IPS-18a (cell line): ENCODE measurements around the gene SSH2.
"Not testable (repeated sequence)": the region's sequence is repeated elsewhere in the genome, so short reads cannot be mapped to it uniquely, and the experiment has no call there.

Source experiments
- H3K27ac ChIP-seq: one replicate; pipeline ENCODE4 v1.5.1; 2013; ENCODE audit warnings: low read length
- H3K27me3 ChIP-seq: one replicate; pipeline ENCODE4 v1.6.1; 2013; ENCODE audit warnings: mild to moderate bottlenecking, low read length; ENCODE audit not compliant: control insufficient read depth, insufficient read depth
- H3K36me3 ChIP-seq: one replicate; pipeline ENCODE4 v1.6.1; 2013; ENCODE audit warnings: low read depth, low read length; ENCODE audit not compliant: control insufficient read depth
- H3K4me1 ChIP-seq: one replicate; pipeline ENCODE4 v1.6.1; 2013; ENCODE audit warnings: low read depth, low read length; ENCODE audit not compliant: control insufficient read depth
- H3K4me3 ChIP-seq: one replicate; pipeline ENCODE4 v1.5.1; 2013; ENCODE audit warnings: low read length
- H3K9ac ChIP-seq: one replicate; pipeline ENCODE4 v1.6.1; 2013; ENCODE audit warnings: mild to moderate bottlenecking, low read length, moderate library complexity
- H3K9me3 ChIP-seq: one replicate; pipeline ENCODE4 v1.6.1; 2013; ENCODE audit warnings: low read depth, low read length; ENCODE audit not compliant: control insufficient read depth

SSH2 gene

GRCh38 chr17:29664743-29665480 lies 265.1 kb downstream of the SSH2 start:
- Histone ChIP-seq H3K27me3 (no peaks in the 10 kb centered on the region), H3K4me3 (no peak overlapping the region), H3K27ac (no peak overlapping the region), H3K9ac (no peak overlapping the region), H3K4me1 (peaks cover 8% of the 10 kb centered on the region), H3K9me3 (no peaks in the 10 kb centered on the region), H3K36me3 (no peaks in the 10 kb centered on the region)

DNA sequence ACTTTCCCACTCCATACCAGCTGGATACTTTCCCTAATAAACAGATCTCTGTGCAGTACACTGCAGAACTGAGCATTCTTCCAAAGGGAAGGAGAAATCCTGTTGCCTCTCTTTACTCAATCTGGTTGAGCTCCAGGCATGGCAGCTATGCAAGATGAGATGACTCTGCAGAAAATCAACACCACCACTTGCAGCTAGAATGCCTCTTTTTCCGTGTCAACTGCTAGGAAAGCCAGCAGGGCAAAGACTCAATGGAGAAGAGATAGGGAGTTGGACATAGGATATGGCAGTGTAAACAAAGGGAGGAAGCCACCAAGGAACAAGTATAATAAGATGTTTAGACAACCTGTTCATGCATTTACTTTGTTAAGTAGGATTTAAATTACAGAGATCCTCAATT lies 266.9 kb downstream of the SSH2 start:
- H3K9me3 ChIP-seq: no peaks in the 10 kb centered on the region
- H3K9ac ChIP-seq: no peak overlapping the region
- no peaks in the 10 kb centered on the region for H3K27me3 ChIP-seq
- no peak overlapping the region for H3K4me3 ChIP-seq
- H3K27ac ChIP-seq: no peak overlapping the region
- H3K4me1 ChIP-seq: peaks cover 8% of the 10 kb centered on the region
- H3K36me3 ChIP-seq: no peaks in the 10 kb centered on the region

DNA sequence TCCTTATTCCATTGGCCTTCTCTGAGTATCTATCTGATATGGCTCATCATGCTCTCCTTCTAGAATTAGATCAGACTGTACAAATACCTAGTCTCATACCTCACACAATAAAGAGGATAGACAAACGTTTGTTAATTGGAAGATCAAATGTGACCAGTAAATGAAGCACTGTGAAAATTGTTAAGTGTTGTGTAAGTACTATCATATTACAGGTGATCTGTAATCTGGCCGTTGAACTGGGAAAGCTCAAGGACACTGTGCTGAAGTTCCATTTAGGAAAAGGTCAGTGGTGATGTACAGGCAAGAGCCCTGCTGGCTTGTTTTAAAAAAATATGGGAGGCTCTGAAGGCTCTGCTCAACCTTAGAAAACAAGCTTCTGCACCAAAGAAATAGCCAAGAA lies 268.8 kb downstream of the SSH2 start:
- H3K4me3 ChIP-seq: no peak overlapping the region
- H3K36me3 ChIP-seq: no peaks in the 10 kb centered on the region

DNA sequence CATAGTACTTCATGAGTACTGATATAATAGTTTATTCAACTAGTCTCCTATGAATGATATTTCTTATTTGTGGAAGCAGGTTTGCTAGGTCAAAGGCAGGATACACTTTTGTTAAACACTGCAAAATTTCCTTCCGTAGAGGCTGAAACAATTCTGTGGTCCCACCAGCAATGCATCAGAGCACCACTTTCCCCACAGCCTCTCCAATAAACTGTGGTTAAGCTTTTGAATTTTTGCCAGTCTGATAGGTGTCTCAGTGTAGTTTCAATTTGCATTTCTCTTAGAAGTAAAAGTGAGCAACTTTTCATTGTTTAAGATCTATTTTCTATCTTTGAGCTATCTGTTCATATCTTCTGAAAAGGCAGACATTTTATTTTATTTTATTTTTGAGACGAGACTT lies 270.9 kb downstream of the SSH2 start:
- Histone ChIP-seq H3K4me3 (no peak overlapping the region), H3K27ac (no peak overlapping the region)

More for the DNA sequence above, 268.8 kb downstream of the SSH2 start:
- Histone ChIP-seq H3K27ac (no peak overlapping the region), H3K9me3 (no peaks in the 10 kb centered on the region), H3K9ac (no peak overlapping the region), H3K4me1 (peaks cover 8% of the 10 kb centered on the region), H3K27me3 (no peaks in the 10 kb centered on the region)

DNA sequence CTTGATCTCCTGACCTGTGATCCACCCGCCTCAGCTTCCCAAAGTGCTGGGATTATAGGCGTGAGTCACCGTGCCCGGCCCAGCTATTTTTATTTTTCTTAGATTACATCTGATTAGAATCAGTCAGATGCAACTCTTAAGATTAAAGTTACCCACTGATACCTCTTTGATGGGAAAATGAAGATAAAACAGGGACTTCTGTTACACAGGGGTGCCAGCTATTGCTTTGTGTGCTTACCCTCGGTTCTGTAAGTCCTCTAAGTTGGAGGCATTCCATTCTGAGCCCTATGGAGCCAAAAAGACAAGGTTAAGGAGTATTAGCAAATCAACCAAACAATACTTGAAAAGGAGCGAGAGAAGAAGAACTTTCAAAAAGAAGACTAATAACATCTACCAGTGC lies 274.7 kb downstream of the SSH2 start:
- Histone ChIP-seq H3K36me3 (no peaks in the 10 kb centered on the region), H3K27ac (no peak overlapping the region), H3K9me3 (no peaks in the 10 kb centered on the region), H3K9ac (no peak overlapping the region), H3K4me1 (no peaks in the 10 kb centered on the region), H3K27me3 (no peaks in the 10 kb centered on the region), H3K4me3 (no peak overlapping the region)

More for the DNA sequence above, 270.9 kb downstream of the SSH2 start:
- Histone ChIP-seq H3K9ac (no peak overlapping the region), H3K9me3 (no peaks in the 10 kb centered on the region), H3K4me1 (peaks cover 8% of the 10 kb centered on the region), H3K27me3 (no peaks in the 10 kb centered on the region), H3K36me3 (no peaks in the 10 kb centered on the region)

DNA sequence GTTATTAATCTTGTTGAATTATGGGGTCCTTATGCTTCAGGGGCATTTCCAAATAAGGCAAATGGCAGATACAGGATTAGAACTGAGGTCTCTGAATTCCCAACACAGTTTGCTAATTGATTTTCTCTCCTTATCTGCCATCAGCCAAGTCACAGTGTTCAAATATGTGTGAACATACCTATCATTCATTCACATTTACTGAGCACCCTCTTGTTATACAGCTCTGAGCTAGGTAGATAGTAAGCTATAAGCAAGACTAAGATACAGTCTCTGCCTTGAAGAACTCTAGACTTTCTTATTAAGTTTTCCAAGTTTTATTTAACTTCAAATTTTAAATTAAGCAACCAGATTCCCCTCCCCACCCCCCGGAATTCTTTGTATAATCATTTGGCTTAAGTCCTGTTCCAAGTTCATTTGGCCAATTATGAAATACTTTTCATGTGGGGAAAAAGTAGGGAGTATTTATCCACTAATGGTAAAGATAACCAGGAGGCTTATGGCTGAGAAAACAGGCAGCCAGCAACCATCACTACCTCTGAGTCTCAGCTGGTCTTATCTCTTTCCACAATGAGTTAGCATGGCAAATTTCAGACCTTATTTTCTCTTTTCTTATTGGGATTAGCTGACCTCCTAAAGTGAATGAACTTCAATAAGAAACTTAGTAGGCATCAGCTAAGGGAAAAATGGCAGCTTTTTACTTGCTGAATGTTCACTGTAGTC lies 275.9 kb downstream of the SSH2 start:
- H3K27me3 ChIP-seq: no peaks in the 10 kb centered on the region
- no peaks in the 10 kb centered on the region for H3K4me1 ChIP-seq
- no peak overlapping the region for H3K9ac ChIP-seq

DNA sequence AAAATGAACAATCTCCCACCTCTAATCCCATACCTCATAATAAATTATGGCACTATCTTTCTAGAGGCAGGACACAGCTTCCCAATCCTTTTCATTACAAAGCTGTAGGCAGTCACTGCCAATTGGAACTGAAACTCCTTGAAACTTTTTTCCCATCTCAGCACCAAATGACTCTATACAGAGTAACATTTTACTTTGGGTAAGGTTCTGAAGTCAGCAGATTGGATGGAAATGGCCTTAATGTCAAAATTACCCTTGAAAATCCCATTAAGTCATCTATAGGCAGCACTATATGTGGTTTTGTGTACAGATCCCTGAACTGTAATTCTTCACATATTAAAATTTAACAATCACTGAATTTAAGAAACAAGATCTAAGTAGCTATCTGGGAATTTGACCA lies 277.1 kb downstream of the SSH2 start:
- no peaks in the 10 kb centered on the region for H3K27me3 ChIP-seq
- H3K36me3 ChIP-seq: no peaks in the 10 kb centered on the region
- H3K9me3 ChIP-seq: no peaks in the 10 kb centered on the region
- H3K4me1 ChIP-seq: no peaks in the 10 kb centered on the region
- H3K27ac ChIP-seq: no peak overlapping the region
- no peak overlapping the region for H3K4me3 ChIP-seq
- H3K9ac ChIP-seq: no peak overlapping the region

More for the DNA sequence above, 275.9 kb downstream of the SSH2 start:
- no peak overlapping the region for H3K4me3 ChIP-seq
- no peak overlapping the region for H3K27ac ChIP-seq
- H3K36me3 ChIP-seq: no peaks in the 10 kb centered on the region
- no peaks in the 10 kb centered on the region for H3K9me3 ChIP-seq

DNA sequence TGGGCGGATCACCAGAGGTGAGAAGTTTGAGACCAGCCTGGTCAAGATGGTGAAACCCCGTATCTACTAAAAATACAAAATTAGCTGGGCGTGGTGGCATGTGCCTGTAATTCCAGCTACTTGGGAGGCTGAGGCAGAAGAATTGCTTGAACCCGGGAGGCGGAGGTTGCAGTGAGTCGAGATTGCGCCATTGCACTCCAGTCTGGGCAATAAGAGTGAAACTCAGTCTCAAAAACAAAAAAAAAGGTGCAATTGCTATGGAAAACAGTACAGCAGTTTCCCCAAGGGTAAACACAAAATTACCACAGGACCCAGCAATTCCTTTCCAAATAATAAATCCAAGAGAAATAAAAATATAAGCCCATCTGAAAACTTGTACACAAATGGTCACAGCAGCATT lies 278.1 kb downstream of the SSH2 start:
- not testable (repeated sequence) for H3K9me3 ChIP-seq, H3K36me3 ChIP-seq, H3K4me1 ChIP-seq, H3K27me3 ChIP-seq, H3K27ac ChIP-seq, H3K9ac ChIP-seq, H3K4me3 ChIP-seq

DNA sequence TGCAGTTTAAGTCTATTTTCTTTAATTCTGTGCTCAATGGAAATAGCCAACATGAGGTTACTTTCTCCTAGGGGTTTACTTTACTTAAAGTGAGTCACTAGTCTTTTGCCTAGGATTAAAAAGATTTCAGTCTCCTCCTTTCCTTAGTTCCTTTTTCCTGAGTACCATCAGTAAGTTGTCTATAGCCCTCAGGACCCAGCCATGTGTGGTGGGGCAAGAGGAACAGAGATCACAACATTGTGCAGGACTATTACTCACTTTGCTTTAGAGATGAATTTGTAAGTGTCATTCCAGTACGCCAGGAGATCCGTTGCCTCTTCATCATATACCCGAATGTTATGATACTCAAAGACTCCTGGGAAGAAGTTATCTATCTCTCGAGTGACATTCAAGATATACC lies 279.6 kb downstream of the SSH2 start:
- Histone ChIP-seq H3K9ac (no peak overlapping the region), H3K36me3 (no peaks in the 10 kb centered on the region), H3K27ac (no peak overlapping the region), H3K27me3 (no peaks in the 10 kb centered on the region), H3K4me1 (no peaks in the 10 kb centered on the region), H3K9me3 (no peaks in the 10 kb centered on the region), H3K4me3 (no peak overlapping the region)

GRCh38 chr17:29649359-29649758 lies 280.7 kb downstream of the SSH2 start:
- H3K9ac ChIP-seq: no peak overlapping the region
- H3K27me3 ChIP-seq: no peaks in the 10 kb centered on the region
- H3K4me3 ChIP-seq: no peak overlapping the region
- H3K4me1 ChIP-seq: no peaks in the 10 kb centered on the region
- no peak overlapping the region for H3K27ac ChIP-seq
- H3K36me3 ChIP-seq: no peaks in the 10 kb centered on the region
- no peaks in the 10 kb centered on the region for H3K9me3 ChIP-seq

- Histone ChIP-seq H3K4me1 (no peaks in the 10 kb centered on the region), H3K36me3 (no peaks in the 10 kb centered on the region), H3K27ac (no peak overlapping the region), H3K9me3 (no peaks in the 10 kb centered on the region), H3K27me3 (no peaks in the 10 kb centered on the region), H3K9ac (no peak overlapping the region), H3K4me3 (no peak overlapping the region)
These were observed 282.0 kb downstream of the SSH2 start for GRCh38 chr17:29648005-29648404.

DNA sequence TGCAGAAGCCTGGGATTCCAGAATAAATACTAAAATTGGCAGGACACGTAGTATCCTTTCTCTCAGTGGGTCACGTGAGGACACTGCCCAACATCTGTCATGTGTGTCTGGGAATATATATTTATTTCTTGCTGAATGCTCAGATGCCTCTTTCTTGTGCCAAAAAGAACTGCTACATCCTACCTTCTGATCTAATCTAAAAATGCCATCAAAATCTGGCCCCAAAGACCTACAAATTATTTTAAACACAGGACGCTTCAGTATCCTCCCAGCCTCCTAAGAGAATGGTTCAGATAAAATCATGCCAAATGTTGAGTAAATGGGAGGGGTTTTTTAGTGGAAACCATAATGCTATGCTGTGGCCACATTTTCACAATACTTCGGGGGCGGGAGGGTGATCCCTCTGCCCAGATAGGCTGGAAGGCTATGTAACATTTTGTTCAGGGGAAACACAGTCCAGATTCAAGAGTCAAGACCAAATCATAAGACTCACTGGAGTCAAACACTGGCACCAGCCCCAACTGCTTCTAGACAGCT lies 284.4 kb downstream of the SSH2 start:
- no peaks in the 10 kb centered on the region for H3K4me1 ChIP-seq
- H3K9ac ChIP-seq: no peak overlapping the region
- H3K9me3 ChIP-seq: no peaks in the 10 kb centered on the region
- H3K27ac ChIP-seq: no peak overlapping the region
- H3K4me3 ChIP-seq: no peak overlapping the region
- H3K27me3 ChIP-seq: no peaks in the 10 kb centered on the region
- H3K36me3 ChIP-seq: no peaks in the 10 kb centered on the region
